Stimulated activated effector memory CD8-positive, alpha-beta T cell treated with anti-CD3 and anti-CD28 coated beads, Interleukin-12 subunit alpha, Interleukin-12 subunit beta, amount 100 ng/mL, for 72 hours (primary cell): ENCODE data around the gene GTF3C4.
"Not testable (repeated sequence)": the region's sequence is repeated elsewhere in the genome, so short reads cannot be mapped to it uniquely, and the experiment has no call there.

ENCODE experiments used
- ATAC-seq: fragments of 150-1000 bp; cut with Tn5 transposase; 2 replicates; pipeline ENCODE4 v1.10.0; 2021
- DNase-seq, 2 donors: peaks; one replicate each; pipeline ENCODE4 v3.0.0; 2021 to 2022; ENCODE audit warnings: low spot score in 2 of 2
- H3K27ac Mint-ChIP-seq: one replicate; pipeline ENCODE4 v1.8.0; 2022; ENCODE audit warnings: mild to moderate bottlenecking, mixed read lengths
- H3K36me3 Mint-ChIP-seq: one replicate; pipeline ENCODE4 v1.8.0; 2022; ENCODE audit warnings: mild to moderate bottlenecking, mixed read lengths
- H3K4me1 Mint-ChIP-seq: one replicate; pipeline ENCODE4 v1.8.0; 2022; ENCODE audit warnings: mixed read lengths
- H3K4me3 Mint-ChIP-seq: one replicate; pipeline ENCODE4 v1.8.0; 2022; ENCODE audit warnings: mild to moderate bottlenecking, mixed read lengths
- H3K9me3 Mint-ChIP-seq: one replicate; pipeline ENCODE4 v1.8.0; 2022; ENCODE audit warnings: mixed read lengths

The GTF3C4 gene

GRCh38 chr9:132708769-132709430 lies 38.6 kb downstream of the GTF3C4 start:
- no peak for ATAC-seq
- DNase-seq = no peak
- Mint-ChIP-seq H3K27ac (no peak overlapping the region), H3K9me3 (no peaks in the 10 kb centered on the region), H3K4me3 (no peak overlapping the region), H3K36me3 (no peaks in the 10 kb centered on the region), H3K4me1 (no peaks in the 10 kb centered on the region)

- H3K4me3 Mint-ChIP-seq = no peak overlapping the region
- no peak for ATAC-seq
- no peaks in the 10 kb centered on the region for H3K36me3 Mint-ChIP-seq
- H3K9me3 Mint-ChIP-seq = no peaks in the 10 kb centered on the region
- H3K4me1 Mint-ChIP-seq = no peaks in the 10 kb centered on the region
- DNase-seq = no peak
- H3K27ac Mint-ChIP-seq = no peak overlapping the region
Measured at GRCh38 chr9:132710333-132710732, 40.1 kb downstream of the GTF3C4 start.

- H3K4me3 Mint-ChIP-seq, H3K36me3 Mint-ChIP-seq, H3K9me3 Mint-ChIP-seq, DNase-seq, H3K27ac Mint-ChIP-seq, H3K4me1 Mint-ChIP-seq, ATAC-seq: not testable (repeated sequence)
Measured at GRCh38 chr9:132711152-132711551, 40.9 kb downstream of the GTF3C4 start.

GRCh38 chr9:132711846-132712245 lies 41.6 kb downstream of the GTF3C4 start:
- no peak overlapping the region for H3K4me3 Mint-ChIP-seq

GRCh38 chr9:132712753-132713152 lies 42.5 kb downstream of the GTF3C4 start:
- DNase-seq = no peak
- Mint-ChIP-seq H3K36me3 (no peaks in the 10 kb centered on the region), H3K4me1 (no peaks in the 10 kb centered on the region), H3K9me3 (no peaks in the 10 kb centered on the region), H3K4me3 (no peak overlapping the region), H3K27ac (no peak overlapping the region)
- ATAC-seq = peak; percentile 78

More at GRCh38 chr9:132711846-132712245, 41.6 kb downstream of the GTF3C4 start:
- no peak for ATAC-seq
- Mint-ChIP-seq H3K36me3 (no peaks in the 10 kb centered on the region), H3K27ac (no peak overlapping the region), H3K9me3 (no peaks in the 10 kb centered on the region), H3K4me1 (no peaks in the 10 kb centered on the region)
- DNase-seq = no peak

- ATAC-seq (no peak), DNase-seq (no peak)
- Mint-ChIP-seq H3K36me3 (no peaks in the 10 kb centered on the region), H3K4me1 (no peaks in the 10 kb centered on the region), H3K27ac (no peak overlapping the region), H3K4me3 (no peak overlapping the region), H3K9me3 (no peaks in the 10 kb centered on the region)
Measured at GRCh38 chr9:132716007-132716406, 45.7 kb downstream of the GTF3C4 start.

- Mint-ChIP-seq H3K4me1 (no peaks in the 10 kb centered on the region), H3K4me3 (no peak overlapping the region), H3K36me3 (no peaks in the 10 kb centered on the region), H3K27ac (no peak overlapping the region), H3K9me3 (no peaks in the 10 kb centered on the region)
- ATAC-seq (no peak), DNase-seq (no peak)
Measured at GRCh38 chr9:132717326-132717945, 47.2 kb downstream of the GTF3C4 start.

- not testable (repeated sequence) for H3K4me1 Mint-ChIP-seq, ATAC-seq, H3K9me3 Mint-ChIP-seq, DNase-seq, H3K4me3 Mint-ChIP-seq, H3K36me3 Mint-ChIP-seq, H3K27ac Mint-ChIP-seq
Measured at GRCh38 chr9:132718381-132718928, 48.2 kb downstream of the GTF3C4 start.

GRCh38 chr9:132721661-132722060 lies 51.4 kb downstream of the GTF3C4 start:
- ATAC-seq = no peak
- H3K27ac Mint-ChIP-seq = no peak overlapping the region
- H3K9me3 Mint-ChIP-seq = no peaks in the 10 kb centered on the region
- H3K36me3 Mint-ChIP-seq = no peaks in the 10 kb centered on the region
- H3K4me3 Mint-ChIP-seq = no peak overlapping the region
- no peak for DNase-seq
- no peaks in the 10 kb centered on the region for H3K4me1 Mint-ChIP-seq

- Mint-ChIP-seq H3K4me3 (no peak overlapping the region), H3K9me3 (no peaks in the 10 kb centered on the region), H3K4me1 (no peaks in the 10 kb centered on the region), H3K27ac (no peak overlapping the region), H3K36me3 (no peaks in the 10 kb centered on the region)
- no peak for ATAC-seq
- no peak for DNase-seq
Measured at GRCh38 chr9:132722564-132723065, 52.4 kb downstream of the GTF3C4 start.

GRCh38 chr9:132723809-132724208 lies 53.5 kb downstream of the GTF3C4 start:
- H3K27ac Mint-ChIP-seq = no peak overlapping the region
- H3K4me1 Mint-ChIP-seq = no peaks in the 10 kb centered on the region
- no peaks in the 10 kb centered on the region for H3K9me3 Mint-ChIP-seq
- DNase-seq = no peak
- no peak for ATAC-seq
- no peak overlapping the region for H3K4me3 Mint-ChIP-seq
- H3K36me3 Mint-ChIP-seq = no peaks in the 10 kb centered on the region

GRCh38 chr9:132725306-132725705 lies 55.0 kb downstream of the GTF3C4 start:
- no peaks in the 10 kb centered on the region for H3K4me1 Mint-ChIP-seq
- H3K4me3 Mint-ChIP-seq = no peak overlapping the region
- no peak overlapping the region for H3K27ac Mint-ChIP-seq
- H3K9me3 Mint-ChIP-seq = no peaks in the 10 kb centered on the region
- DNase-seq = no peak
- H3K36me3 Mint-ChIP-seq = no peaks in the 10 kb centered on the region
- ATAC-seq = no peak

GRCh38 chr9:132726576-132727130 lies 56.4 kb downstream of the GTF3C4 start:
- Mint-ChIP-seq H3K9me3 (no peaks in the 10 kb centered on the region), H3K4me3 (no peak overlapping the region), H3K36me3 (no peaks in the 10 kb centered on the region), H3K27ac (no peak overlapping the region), H3K4me1 (no peaks in the 10 kb centered on the region)
- DNase-seq = no peak
- ATAC-seq = no peak

GRCh38 chr9:132728071-132728470 lies 57.8 kb downstream of the GTF3C4 start:
- no peak overlapping the region for H3K27ac Mint-ChIP-seq
- H3K4me1 Mint-ChIP-seq = no peaks in the 10 kb centered on the region
- no peak for DNase-seq
- peak; percentile 5 for ATAC-seq
- no peak overlapping the region for H3K4me3 Mint-ChIP-seq
- no peaks in the 10 kb centered on the region for H3K36me3 Mint-ChIP-seq
- H3K9me3 Mint-ChIP-seq = no peaks in the 10 kb centered on the region

GRCh38 chr9:132728497-132728896 lies 58.2 kb downstream of the GTF3C4 start:
- Mint-ChIP-seq H3K27ac (no peak overlapping the region), H3K4me1 (no peaks in the 10 kb centered on the region), H3K36me3 (no peaks in the 10 kb centered on the region), H3K9me3 (no peaks in the 10 kb centered on the region), H3K4me3 (no peak overlapping the region)
- DNase-seq (no peak), ATAC-seq (no peak)
